ENCODE data around the gene RIOK2.
"Not testable (repeated sequence)": the region's sequence is repeated elsewhere in the genome, so short reads cannot be mapped to it uniquely, and the experiment has no call there.

RIOK2 gene

GRCh38 chr5:97183100-97183929 lies at the start of gene RIOK2:
TSS of gene RIOK2 (minus strand) at chr5:97183247. CDS start at chr5:97183191, 56 bp downstream.
- DNase-seq: peak; percentile 94 to 97

GRCh38 chr5:97231025-97231636 lies 48.1 kb upstream of the RIOK2 start:
- DNase-seq: peak; percentile 75 to 85

GRCh38 chr5:97229688-97230285 lies 46.7 kb upstream of the RIOK2 start:
- DNase-seq: no peak

GRCh38 chr5:97229196-97229595 lies 46.1 kb upstream of the RIOK2 start:
- no peak for DNase-seq

GRCh38 chr5:97225222-97225621 lies 42.2 kb upstream of the RIOK2 start:
- no peak for DNase-seq

- DNase-seq: no peak
These were observed 41.2 kb upstream of the RIOK2 start for GRCh38 chr5:97224112-97224750.

- no peak for DNase-seq
These were observed 40.5 kb upstream of the RIOK2 start for GRCh38 chr5:97223596-97223995.

GRCh38 chr5:97209343-97209742 lies 26.3 kb upstream of the RIOK2 start:
- no peak for DNase-seq

GRCh38 chr5:97208714-97209113 lies 25.7 kb upstream of the RIOK2 start:
- DNase-seq: no peak

- no peak for DNase-seq
These were observed 25.2 kb upstream of the RIOK2 start for GRCh38 chr5:97208184-97208713.

- DNase-seq: peak; percentile 29 to 40
These were observed 11.3 kb upstream of the RIOK2 start for GRCh38 chr5:97194366-97194765.

GRCh38 chr5:97193355-97193688 lies 10.3 kb upstream of the RIOK2 start:
- no peak for DNase-seq

GRCh38 chr5:97192580-97193354 lies 9.7 kb upstream of the RIOK2 start:
- DNase-seq: no peak

GRCh38 chr5:97191893-97192292 lies 8.8 kb upstream of the RIOK2 start:
- DNase-seq: no peak

- DNase-seq: not testable (repeated sequence)
These were observed 6.5 kb upstream of the RIOK2 start for GRCh38 chr5:97189523-97189922.

GRCh38 chr5:97183930-97184213 lies 825 bp upstream of the RIOK2 start:
- no peak for DNase-seq

- DNase-seq: no peak
These were observed 412 bp downstream of the RIOK2 start for GRCh38 chr5:97182571-97183099.

- no peak for DNase-seq
These were observed 1.0 kb downstream of the RIOK2 start for GRCh38 chr5:97181856-97182545.

GRCh38 chr5:97179457-97179856 lies 3.6 kb downstream of the RIOK2 start:
- DNase-seq: not testable (repeated sequence)

- DNase-seq: no peak
These were observed 10.8 kb downstream of the RIOK2 start for GRCh38 chr5:97172227-97172626.

- DNase-seq: no peak
These were observed 11.3 kb downstream of the RIOK2 start for GRCh38 chr5:97171703-97172102.

GRCh38 chr5:97167435-97167834 lies 15.6 kb downstream of the RIOK2 start:
- no peak for DNase-seq
